ENCODE measurements around the gene ASIC4. TPM values are rescaled to one million over a fixed set of nuclear protein-coding genes. Genes with fewer than 3 reads are reported as not detected.

ASIC4 gene
- total and polyA plus RNA-seq, 2 of the 13 experiments (the other 11 are each of a cell fraction or from before 2014, with no cell fraction given) = 0.03 TPM; not detected in 1

- TF ChIP-seq STAG1 (CRISPR knock-in tag; IDR thresholded peaks at IDR 0.05) (no peak), ZNF577 (CRISPR knock-in tag; IDR thresholded peaks at IDR 0.05; ENCODE audit: borderline replicate concordance, low read depth) (no peak), KLF15 (CRISPR knock-in tag; IDR thresholded peaks at IDR 0.05; ENCODE audit: borderline replicate concordance) (no peak), TRIM22 (IDR thresholded peaks at IDR 0.05) (no peak), SNAI1 (CRISPR knock-in tag; IDR thresholded peaks at IDR 0.05; ENCODE audit: borderline replicate concordance) (0 out of 2 replicates have a peak, but pooled peaks have one; percentile 0), ZSCAN12 (CRISPR knock-in tag; IDR thresholded peaks at IDR 0.05) (no peak), JARID2 (CRISPR knock-in tag; IDR thresholded peaks at IDR 0.05; ENCODE audit: insufficient replicate concordance) (no peak), ZNF501 (CRISPR knock-in tag; IDR thresholded peaks at IDR 0.05) (no peak), TMF1 (CRISPR knock-in tag; IDR thresholded peaks at IDR 0.05; ENCODE audit: low read depth) (no peak), ZNF251 (CRISPR knock-in tag; IDR thresholded peaks at IDR 0.05) (no peak), ZNF773 (CRISPR knock-in tag; IDR thresholded peaks at IDR 0.05; ENCODE audit: borderline replicate concordance) (no peak), ATF3 (CRISPR knock-in tag; IDR thresholded peaks at IDR 0.05) (no peak), ZNF562 (CRISPR knock-in tag; IDR thresholded peaks at IDR 0.05; ENCODE audit: borderline replicate concordance) (no peak), HNRNPLL (IDR thresholded peaks at IDR 0.05; ENCODE audit: low read depth, low read length, poor library complexity, severe bottlenecking) (no peak), MXD3 (CRISPR knock-in tag; IDR thresholded peaks at IDR 0.05) (0 out of 2 replicates have a peak, but pooled peaks have one; percentile 29), ZSCAN30 (CRISPR knock-in tag; IDR thresholded peaks at IDR 0.05) (no peak), MED13 (CRISPR knock-in tag; IDR thresholded peaks at IDR 0.05) (no peak), HNF4G (IDR thresholded peaks at IDR 0.05; ENCODE audit: borderline replicate concordance, low read depth, low read length) (no peak), HNF4G (CRISPR knock-in tag; IDR thresholded peaks at IDR 0.05; ENCODE audit: borderline replicate concordance, low read depth) (no peak), NR2F1 (CRISPR knock-in tag; IDR thresholded peaks at IDR 0.05) (no peak), KMT2A (CRISPR knock-in tag; IDR thresholded peaks at IDR 0.05) (no peak), FOXO4 (CRISPR knock-in tag; conservative IDR thresholded peaks at IDR 0.05) (no peak)
Observed at GRCh38 chr2:219572237-219573001, 58.1 kb downstream of the ASIC4 start, which contains the start of gene INHA (continued).

All from HepG2 (cell line).